HepG2 (cell line): ENCODE data around the gene MAP3K1. TPM values are rescaled to one million over a fixed set of nuclear protein-coding genes. Genes with fewer than 3 reads are reported as not detected.

Experiments used
- KAT8 ChIP-seq: IDR thresholded peaks from 2 replicates; pipeline ENCODE4 v1.6.1; 2016; ENCODE audit warnings: missing genetic modification reagents, missing compliant biosample characterization
- NFIC ChIP-seq: IDR thresholded peaks from 2 replicates; pipeline ENCODE4 v1.6.1; 2012; ENCODE audit warnings: mild to moderate bottlenecking, low read length, inconsistent platforms
- RBM22 ChIP-seq: fragments of 200-400 bp; formaldehyde crosslinking; optimal IDR thresholded peaks from 2 replicates; pipeline ENCODE3; 2017; ENCODE audit warnings: mild to moderate bottlenecking, low read length, moderate library complexity
- RELA ChIP-seq: sonication (generic); formaldehyde crosslinking; IDR thresholded peaks from 2 replicates; pipeline ENCODE4 v1.4.0; 2020; ENCODE audit warnings: missing genetic modification reagents
- SNAI1 ChIP-seq: sonication (generic); formaldehyde crosslinking; IDR thresholded peaks from 2 replicates; pipeline ENCODE4 v1.5.0; 2020; ENCODE audit warnings: mild to moderate bottlenecking, missing genetic modification reagents, borderline replicate concordance
- TSC22D2 ChIP-seq: sonication (generic); formaldehyde crosslinking; IDR thresholded peaks from 2 replicates; pipeline ENCODE4 v1.5.1; 2020; ENCODE audit warnings: missing genetic modification reagents, mild to moderate bottlenecking, borderline replicate concordance
- ZNF468 ChIP-seq: sonication (generic); formaldehyde crosslinking; IDR thresholded peaks from 2 replicates; pipeline ENCODE4 v1.8.0; 2022; ENCODE audit warnings: mild to moderate bottlenecking, moderate library complexity, missing genetic modification reagents
- polyA plus RNA-seq, 8 experiments: library from polyadenylated mRNA; depleted of rRNA in 3 of 8; stranded (reverse) in 7 of 8; unstranded in 1 of 8; fragments of >200 nt; fragmentation: Illumina TruSeq in 4 of 8; extraction: Trizol in 4 of 8; gene quantifications; 2 replicates each; pipeline versions ENCODE4 v1.2.1 to v1.2.3, GENCODE V29; 2011 to 2016; ENCODE audit warnings: low read depth in 4 of 8, missing spikeins in 1 of 8, mixed read lengths in 1 of 8; ENCODE audit not compliant: insufficient read depth in 1 of 8
- total RNA-seq, 5 experiments: library from RNA; depleted of rRNA; stranded (reverse); fragments of >200 nt; fragmentation: Illumina TruSeq; extraction: Trizol; gene quantifications; 2 replicates each; pipeline ENCODE4 v1.2.3, GENCODE V29; 2016; ENCODE audit warnings: low read depth in 1 of 5
- TF ChIP-seq, protein P1 (sequence below): sonication (generic); formaldehyde crosslinking; IDR thresholded peaks from 2 replicates; pipeline ENCODE4 v1.8.0; 2023; ENCODE audit warnings: mild to moderate bottlenecking, missing genetic modification reagents
- TF ChIP-seq, protein P2 (sequence below): sonication (generic); formaldehyde crosslinking; conservative IDR thresholded peaks from 2 replicates; pipeline ENCODE4 v1.8.0; 2022; ENCODE audit warnings: missing genetic modification reagents
- TF ChIP-seq, protein P3 (sequence below): sonication (generic); formaldehyde crosslinking; IDR thresholded peaks from 2 replicates; pipeline ENCODE4 v1.4.0; 2020; ENCODE audit warnings: mild to moderate bottlenecking, low read depth, missing genetic modification reagents
- TF ChIP-seq, protein P4 (sequence below): sonication (generic); formaldehyde crosslinking; IDR thresholded peaks from 2 replicates; pipeline ENCODE4 v1.8.0; 2022; ENCODE audit warnings: mild to moderate bottlenecking, missing genetic modification reagents, borderline replicate concordance
- TF ChIP-seq, protein P5 (sequence below): IDR thresholded peaks from 2 replicates; pipeline ENCODE4 v1.6.1; 2016; ENCODE audit warnings: missing biosample characterization, missing genetic modification reagents, low read depth
- TF ChIP-seq, protein P6 (sequence below): sonication (generic); formaldehyde crosslinking; IDR thresholded peaks from 2 replicates; pipeline ENCODE4 v1.4.0; 2020; ENCODE audit warnings: low read depth, mild to moderate bottlenecking, missing genetic modification reagents
- TF ChIP-seq, protein P7 (sequence below): IDR thresholded peaks from 2 replicates; pipeline ENCODE4 v1.6.1; 2016; ENCODE audit warnings: low read depth, missing genetic modification reagents, missing compliant biosample characterization

Gene MAP3K1
- total and polyA plus RNA-seq, 2 of the 13 experiments (the other 11 are each of a cell fraction or from before 2014, with no cell fraction given) = 16.4 to 30.3 TPM

DNA sequence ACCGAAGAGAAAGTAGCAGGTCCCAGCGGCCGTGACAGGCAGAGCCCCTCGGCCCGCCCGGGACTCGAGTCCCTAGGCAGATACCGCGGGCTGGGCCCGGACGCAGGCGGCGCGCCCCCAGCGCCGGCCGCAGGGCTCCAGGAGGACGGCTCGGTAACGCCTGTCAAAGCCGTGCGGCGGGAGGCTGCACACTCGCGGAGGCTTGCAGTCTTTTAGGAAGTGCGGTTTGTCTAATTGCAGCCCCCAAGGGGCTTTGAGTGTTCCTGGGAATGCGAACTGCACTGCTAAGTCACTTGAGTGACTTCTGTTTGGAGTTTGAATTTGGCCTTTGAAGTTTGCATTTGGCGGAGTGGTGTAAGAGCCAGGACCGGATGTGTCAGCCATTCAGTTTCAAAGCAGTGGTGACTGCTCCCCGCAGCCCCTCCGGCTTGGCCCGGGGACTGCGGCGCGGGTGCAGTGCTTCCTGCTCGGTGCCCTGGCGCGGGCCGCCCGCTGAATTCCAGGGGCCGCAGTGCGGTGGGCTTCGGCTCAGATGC is 1.3 kb downstream of the MAP3K1 start (continued):
- TF ChIP-seq, protein P1, sequence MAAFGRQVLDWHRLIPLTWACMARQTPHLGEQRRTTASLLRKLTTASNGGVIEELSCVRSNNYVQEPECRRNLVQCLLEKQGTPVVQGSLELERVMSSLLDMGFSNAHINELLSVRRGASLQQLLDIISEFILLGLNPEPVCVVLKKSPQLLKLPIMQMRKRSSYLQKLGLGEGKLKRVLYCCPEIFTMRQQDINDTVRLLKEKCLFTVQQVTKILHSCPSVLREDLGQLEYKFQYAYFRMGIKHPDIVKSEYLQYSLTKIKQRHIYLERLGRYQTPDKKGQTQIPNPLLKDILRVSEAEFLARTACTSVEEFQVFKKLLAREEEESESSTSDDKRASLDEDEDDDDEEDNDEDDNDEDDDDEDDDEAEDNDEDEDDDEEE (CRISPR knock-in tag) = no peak
- TF ChIP-seq, protein P2, sequence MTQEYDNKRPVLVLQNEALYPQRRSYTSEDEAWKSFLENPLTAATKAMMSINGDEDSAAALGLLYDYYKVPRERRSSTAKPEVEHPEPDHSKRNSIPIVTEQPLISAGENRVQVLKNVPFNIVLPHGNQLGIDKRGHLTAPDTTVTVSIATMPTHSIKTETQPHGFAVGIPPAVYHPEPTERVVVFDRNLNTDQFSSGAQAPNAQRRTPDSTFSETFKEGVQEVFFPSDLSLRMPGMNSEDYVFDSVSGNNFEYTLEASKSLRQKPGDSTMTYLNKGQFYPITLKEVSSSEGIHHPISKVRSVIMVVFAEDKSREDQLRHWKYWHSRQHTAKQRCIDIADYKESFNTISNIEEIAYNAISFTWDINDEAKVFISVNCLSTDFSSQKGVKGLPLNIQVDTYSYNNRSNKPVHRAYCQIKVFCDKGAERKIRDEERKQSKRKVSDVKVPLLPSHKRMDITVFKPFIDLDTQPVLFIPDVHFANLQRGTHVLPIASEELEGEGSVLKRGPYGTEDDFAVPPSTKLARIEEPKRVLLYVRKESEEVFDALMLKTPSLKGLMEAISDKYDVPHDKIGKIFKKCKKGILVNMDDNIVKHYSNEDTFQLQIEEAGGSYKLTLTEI (CRISPR knock-in tag) = no peak
- TF ChIP-seq KAT8 (peak; percentile 63; the same call in 1 of the 2 replicates), SNAI1 (CRISPR knock-in tag) (no peak), NFIC (no peak), RELA (CRISPR knock-in tag) (no peak), ZNF468 (CRISPR knock-in tag) (0 out of 2 replicates have a peak, but pooled peaks have one; percentile 50), TSC22D2 (no peak; the same call in 1 of the 2 replicates), RBM22 (no peak)
- TF ChIP-seq, protein P3, sequence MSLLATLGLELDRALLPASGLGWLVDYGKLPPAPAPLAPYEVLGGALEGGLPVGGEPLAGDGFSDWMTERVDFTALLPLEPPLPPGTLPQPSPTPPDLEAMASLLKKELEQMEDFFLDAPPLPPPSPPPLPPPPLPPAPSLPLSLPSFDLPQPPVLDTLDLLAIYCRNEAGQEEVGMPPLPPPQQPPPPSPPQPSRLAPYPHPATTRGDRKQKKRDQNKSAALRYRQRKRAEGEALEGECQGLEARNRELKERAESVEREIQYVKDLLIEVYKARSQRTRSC (CRISPR knock-in tag) = no peak
- TF ChIP-seq, protein P4, sequence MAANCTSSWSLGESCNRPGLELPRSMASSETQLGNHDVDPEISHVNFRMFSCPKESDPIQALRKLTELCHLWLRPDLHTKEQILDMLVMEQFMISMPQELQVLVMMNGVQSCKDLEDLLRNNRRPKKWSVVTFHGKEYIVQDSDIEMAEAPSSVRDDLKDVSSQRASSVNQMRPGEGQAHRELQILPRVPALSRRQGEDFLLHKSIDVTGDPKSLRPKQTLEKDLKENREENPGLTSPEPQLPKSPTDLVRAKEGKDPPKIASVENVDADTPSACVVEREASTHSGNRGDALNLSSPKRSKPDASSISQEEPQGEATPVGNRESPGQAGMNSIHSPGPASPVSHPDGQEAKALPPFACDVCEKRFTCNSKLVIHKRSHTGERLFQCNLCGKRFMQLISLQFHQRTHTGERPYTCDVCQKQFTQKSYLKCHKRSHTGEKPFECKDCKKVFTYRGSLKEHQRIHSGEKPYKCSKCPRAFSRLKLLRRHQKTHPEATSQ (CRISPR knock-in tag) = 0 out of 2 replicates have a peak, but pooled peaks have one; percentile 20
- TF ChIP-seq, protein P5, sequence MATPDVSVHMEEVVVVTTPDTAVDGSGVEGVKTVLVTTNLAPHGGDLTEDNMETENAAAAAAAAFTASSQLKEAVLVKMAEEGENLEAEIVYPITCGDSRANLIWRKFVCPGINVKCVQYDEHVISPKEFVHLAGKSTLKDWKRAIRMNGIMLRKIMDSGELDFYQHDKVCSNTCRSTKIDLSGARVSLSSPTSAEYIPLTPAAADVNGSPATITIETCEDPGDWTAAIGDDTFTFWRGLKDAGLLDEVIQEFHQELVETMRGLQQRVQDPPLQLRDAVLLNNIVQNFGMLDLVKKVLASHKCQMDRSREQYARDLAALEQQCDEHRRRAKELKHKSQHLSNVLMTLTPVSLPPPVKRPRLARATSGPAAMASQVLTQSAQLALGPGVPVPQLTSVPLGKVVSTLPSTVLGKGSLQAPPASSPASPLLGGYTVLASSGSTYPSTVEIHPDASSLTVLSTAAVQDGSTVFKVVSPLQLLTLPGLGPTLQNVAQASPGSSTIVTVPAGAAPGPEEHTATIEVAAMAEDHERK = no peak
- TF ChIP-seq, protein P6, sequence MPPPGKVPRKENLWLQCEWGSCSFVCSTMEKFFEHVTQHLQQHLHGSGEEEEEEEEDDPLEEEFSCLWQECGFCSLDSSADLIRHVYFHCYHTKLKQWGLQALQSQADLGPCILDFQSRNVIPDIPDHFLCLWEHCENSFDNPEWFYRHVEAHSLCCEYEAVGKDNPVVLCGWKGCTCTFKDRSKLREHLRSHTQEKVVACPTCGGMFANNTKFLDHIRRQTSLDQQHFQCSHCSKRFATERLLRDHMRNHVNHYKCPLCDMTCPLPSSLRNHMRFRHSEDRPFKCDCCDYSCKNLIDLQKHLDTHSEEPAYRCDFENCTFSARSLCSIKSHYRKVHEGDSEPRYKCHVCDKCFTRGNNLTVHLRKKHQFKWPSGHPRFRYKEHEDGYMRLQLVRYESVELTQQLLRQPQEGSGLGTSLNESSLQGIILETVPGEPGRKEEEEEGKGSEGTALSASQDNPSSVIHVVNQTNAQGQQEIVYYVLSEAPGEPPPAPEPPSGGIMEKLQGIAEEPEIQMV (CRISPR knock-in tag) = no peak
- TF ChIP-seq, protein P7, sequence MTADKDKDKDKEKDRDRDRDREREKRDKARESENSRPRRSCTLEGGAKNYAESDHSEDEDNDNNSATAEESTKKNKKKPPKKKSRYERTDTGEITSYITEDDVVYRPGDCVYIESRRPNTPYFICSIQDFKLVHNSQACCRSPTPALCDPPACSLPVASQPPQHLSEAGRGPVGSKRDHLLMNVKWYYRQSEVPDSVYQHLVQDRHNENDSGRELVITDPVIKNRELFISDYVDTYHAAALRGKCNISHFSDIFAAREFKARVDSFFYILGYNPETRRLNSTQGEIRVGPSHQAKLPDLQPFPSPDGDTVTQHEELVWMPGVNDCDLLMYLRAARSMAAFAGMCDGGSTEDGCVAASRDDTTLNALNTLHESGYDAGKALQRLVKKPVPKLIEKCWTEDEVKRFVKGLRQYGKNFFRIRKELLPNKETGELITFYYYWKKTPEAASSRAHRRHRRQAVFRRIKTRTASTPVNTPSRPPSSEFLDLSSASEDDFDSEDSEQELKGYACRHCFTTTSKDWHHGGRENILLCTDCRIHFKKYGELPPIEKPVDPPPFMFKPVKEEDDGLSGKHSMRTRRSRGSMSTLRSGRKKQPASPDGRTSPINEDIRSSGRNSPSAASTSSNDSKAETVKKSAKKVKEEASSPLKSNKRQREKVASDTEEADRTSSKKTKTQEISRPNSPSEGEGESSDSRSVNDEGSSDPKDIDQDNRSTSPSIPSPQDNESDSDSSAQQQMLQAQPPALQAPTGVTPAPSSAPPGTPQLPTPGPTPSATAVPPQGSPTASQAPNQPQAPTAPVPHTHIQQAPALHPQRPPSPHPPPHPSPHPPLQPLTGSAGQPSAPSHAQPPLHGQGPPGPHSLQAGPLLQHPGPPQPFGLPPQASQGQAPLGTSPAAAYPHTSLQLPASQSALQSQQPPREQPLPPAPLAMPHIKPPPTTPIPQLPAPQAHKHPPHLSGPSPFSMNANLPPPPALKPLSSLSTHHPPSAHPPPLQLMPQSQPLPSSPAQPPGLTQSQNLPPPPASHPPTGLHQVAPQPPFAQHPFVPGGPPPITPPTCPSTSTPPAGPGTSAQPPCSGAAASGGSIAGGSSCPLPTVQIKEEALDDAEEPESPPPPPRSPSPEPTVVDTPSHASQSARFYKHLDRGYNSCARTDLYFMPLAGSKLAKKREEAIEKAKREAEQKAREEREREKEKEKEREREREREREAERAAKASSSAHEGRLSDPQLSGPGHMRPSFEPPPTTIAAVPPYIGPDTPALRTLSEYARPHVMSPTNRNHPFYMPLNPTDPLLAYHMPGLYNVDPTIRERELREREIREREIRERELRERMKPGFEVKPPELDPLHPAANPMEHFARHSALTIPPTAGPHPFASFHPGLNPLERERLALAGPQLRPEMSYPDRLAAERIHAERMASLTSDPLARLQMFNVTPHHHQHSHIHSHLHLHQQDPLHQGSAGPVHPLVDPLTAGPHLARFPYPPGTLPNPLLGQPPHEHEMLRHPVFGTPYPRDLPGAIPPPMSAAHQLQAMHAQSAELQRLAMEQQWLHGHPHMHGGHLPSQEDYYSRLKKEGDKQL (CRISPR knock-in tag) = no peak
